ENCODE data around the gene OSGIN1. TPM values are rescaled to one million over a fixed set of nuclear protein-coding genes. Genes with fewer than 3 reads are reported as not detected.

Gene OSGIN1
- total and polyA plus RNA-seq, 2 of the 8 experiments (the other 6 are each of a cell fraction or from before 2014, with no cell fraction given): 0.58 to 0.76 TPM

DNA sequence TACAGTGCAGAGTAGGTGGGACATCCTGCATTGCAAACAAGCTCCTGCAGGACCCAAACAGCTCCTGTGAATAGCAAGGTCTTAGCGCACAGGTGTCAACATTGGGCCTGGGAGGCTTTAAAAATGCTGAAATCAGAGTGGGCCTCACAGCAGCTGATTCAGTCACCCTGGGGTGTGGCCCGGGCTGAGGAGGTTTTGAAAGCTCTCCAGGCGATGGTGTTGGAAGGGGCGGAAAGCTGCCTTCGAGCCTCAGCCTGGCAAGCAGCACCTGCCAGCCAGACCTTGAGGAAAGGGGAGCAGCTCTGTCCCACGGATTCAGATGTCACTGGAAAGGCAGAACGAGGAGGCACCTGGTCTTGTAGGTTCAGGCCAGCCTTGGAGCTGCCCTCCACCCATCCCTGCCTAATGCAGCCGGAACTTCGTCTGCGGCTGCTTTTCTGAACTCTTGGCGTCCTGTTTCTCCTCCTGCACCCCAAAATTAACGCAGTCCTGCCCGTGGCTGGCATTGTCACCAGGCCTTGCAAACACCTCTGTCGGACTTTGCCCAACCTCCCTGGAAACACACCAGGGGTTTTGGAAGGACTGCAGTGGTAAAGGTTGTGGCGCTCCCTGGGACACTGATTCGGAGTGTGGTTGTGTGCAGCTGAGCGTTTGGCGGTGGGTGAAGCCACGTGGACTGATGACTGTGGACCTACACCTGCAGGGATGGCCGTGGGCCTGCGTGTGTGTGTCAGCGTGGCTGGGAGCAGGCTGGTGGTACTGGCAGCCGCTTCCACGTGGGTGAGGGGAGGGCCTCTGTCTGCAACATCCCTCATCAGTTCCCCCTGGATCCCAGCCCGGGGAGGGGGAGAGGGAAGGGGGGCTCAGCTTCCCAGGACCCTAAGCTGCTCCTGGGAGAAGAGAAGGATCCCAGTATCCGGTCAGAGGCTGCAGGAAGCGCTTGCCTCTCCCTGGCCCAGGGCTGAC, 18.4 kb downstream of the OSGIN1 start (continued):
- TF ChIP-seq, protein P1, sequence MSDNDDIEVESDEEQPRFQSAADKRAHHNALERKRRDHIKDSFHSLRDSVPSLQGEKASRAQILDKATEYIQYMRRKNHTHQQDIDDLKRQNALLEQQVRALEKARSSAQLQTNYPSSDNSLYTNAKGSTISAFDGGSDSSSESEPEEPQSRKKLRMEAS (IDR thresholded peaks at IDR 0.05): no peak
- TF ChIP-seq CHD1 (IDR thresholded peaks at IDR 0.05; ENCODE audit: low read depth, low read length) (no peak), JUN (IDR thresholded peaks at IDR 0.05; ENCODE audit: low read depth, low read length) (no peak), TCF12 (IDR thresholded peaks at IDR 0.05; ENCODE audit: low read depth, low read length) (no peak), NANOG (IDR thresholded peaks at IDR 0.05; ENCODE audit: insufficient read depth, low read depth, low read length, poor library complexity, severe bottlenecking) (no peak), EP300 (IDR thresholded peaks at IDR 0.05; ENCODE audit: borderline replicate concordance in 1 of 2, low read depth in 2 of 2, low read length in 2 of 2) (no peak), CREB1 (IDR thresholded peaks at IDR 0.05) (no peak), POLR2A (IDR thresholded peaks at IDR 0.05; ENCODE audit: control extremely low read depth in 1 of 2, low read depth in 2 of 2, low read length in 2 of 2) (no peak), CEBPB (IDR thresholded peaks at IDR 0.05; ENCODE audit: low read depth, low read length) (no peak)
- TF ChIP-seq, protein P2, sequence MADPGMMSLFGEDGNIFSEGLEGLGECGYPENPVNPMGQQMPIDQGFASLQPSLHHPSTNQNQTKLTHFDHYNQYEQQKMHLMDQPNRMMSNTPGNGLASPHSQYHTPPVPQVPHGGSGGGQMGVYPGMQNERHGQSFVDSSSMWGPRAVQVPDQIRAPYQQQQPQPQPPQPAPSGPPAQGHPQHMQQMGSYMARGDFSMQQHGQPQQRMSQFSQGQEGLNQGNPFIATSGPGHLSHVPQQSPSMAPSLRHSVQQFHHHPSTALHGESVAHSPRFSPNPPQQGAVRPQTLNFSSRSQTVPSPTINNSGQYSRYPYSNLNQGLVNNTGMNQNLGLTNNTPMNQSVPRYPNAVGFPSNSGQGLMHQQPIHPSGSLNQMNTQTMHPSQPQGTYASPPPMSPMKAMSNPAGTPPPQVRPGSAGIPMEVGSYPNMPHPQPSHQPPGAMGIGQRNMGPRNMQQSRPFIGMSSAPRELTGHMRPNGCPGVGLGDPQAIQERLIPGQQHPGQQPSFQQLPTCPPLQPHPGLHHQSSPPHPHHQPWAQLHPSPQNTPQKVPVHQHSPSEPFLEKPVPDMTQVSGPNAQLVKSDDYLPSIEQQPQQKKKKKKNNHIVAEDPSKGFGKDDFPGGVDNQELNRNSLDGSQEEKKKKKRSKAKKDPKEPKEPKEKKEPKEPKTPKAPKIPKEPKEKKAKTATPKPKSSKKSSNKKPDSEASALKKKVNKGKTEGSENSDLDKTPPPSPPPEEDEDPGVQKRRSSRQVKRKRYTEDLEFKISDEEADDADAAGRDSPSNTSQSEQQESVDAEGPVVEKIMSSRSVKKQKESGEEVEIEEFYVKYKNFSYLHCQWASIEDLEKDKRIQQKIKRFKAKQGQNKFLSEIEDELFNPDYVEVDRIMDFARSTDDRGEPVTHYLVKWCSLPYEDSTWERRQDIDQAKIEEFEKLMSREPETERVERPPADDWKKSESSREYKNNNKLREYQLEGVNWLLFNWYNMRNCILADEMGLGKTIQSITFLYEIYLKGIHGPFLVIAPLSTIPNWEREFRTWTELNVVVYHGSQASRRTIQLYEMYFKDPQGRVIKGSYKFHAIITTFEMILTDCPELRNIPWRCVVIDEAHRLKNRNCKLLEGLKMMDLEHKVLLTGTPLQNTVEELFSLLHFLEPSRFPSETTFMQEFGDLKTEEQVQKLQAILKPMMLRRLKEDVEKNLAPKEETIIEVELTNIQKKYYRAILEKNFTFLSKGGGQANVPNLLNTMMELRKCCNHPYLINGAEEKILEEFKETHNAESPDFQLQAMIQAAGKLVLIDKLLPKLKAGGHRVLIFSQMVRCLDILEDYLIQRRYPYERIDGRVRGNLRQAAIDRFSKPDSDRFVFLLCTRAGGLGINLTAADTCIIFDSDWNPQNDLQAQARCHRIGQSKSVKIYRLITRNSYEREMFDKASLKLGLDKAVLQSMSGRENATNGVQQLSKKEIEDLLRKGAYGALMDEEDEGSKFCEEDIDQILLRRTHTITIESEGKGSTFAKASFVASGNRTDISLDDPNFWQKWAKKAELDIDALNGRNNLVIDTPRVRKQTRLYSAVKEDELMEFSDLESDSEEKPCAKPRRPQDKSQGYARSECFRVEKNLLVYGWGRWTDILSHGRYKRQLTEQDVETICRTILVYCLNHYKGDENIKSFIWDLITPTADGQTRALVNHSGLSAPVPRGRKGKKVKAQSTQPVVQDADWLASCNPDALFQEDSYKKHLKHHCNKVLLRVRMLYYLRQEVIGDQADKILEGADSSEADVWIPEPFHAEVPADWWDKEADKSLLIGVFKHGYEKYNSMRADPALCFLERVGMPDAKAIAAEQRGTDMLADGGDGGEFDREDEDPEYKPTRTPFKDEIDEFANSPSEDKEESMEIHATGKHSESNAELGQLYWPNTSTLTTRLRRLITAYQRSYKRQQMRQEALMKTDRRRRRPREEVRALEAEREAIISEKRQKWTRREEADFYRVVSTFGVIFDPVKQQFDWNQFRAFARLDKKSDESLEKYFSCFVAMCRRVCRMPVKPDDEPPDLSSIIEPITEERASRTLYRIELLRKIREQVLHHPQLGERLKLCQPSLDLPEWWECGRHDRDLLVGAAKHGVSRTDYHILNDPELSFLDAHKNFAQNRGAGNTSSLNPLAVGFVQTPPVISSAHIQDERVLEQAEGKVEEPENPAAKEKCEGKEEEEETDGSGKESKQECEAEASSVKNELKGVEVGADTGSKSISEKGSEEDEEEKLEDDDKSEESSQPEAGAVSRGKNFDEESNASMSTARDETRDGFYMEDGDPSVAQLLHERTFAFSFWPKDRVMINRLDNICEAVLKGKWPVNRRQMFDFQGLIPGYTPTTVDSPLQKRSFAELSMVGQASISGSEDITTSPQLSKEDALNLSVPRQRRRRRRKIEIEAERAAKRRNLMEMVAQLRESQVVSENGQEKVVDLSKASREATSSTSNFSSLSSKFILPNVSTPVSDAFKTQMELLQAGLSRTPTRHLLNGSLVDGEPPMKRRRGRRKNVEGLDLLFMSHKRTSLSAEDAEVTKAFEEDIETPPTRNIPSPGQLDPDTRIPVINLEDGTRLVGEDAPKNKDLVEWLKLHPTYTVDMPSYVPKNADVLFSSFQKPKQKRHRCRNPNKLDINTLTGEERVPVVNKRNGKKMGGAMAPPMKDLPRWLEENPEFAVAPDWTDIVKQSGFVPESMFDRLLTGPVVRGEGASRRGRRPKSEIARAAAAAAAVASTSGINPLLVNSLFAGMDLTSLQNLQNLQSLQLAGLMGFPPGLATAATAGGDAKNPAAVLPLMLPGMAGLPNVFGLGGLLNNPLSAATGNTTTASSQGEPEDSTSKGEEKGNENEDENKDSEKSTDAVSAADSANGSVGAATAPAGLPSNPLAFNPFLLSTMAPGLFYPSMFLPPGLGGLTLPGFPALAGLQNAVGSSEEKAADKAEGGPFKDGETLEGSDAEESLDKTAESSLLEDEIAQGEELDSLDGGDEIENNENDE (IDR thresholded peaks at IDR 0.05; ENCODE audit: insufficient replicate concordance, low read length): no peak

All from H1 (cell line).